Thyroid gland (tissue), 4 donors: ENCODE data around the gene EFNA2. TPM values are rescaled to one million over a fixed set of nuclear protein-coding genes. Genes with fewer than 3 reads are reported as not detected.
A peak's percentile ranks its signal among the peaks of the same experiment; 100 is the strongest.

Source experiments
- DNase-seq, 2 donors: peaks; one replicate each; pipeline ENCODE4 v3.0.0-alpha.2; 2019
- H3K27ac ChIP-seq, 3 donors: fragments of 200-600 bp; sonication (generic); 1 replicate in 2 of 3; 2 replicates in 1 of 3; pipeline ENCODE4 v1.5.1; 2016 to 2019; ENCODE audit warnings: mild to moderate bottlenecking in 1 of 3, moderate library complexity in 1 of 3
- H3K27me3 ChIP-seq: fragments of 200-600 bp; sonication (generic); one replicate; pipeline ENCODE4 v1.5.1; 2019
- H3K36me3 ChIP-seq, 2 donors: fragments of 200-600 bp; sonication (generic); one replicate each; pipeline ENCODE4 v1.5.1; 2016 to 2019
- H3K4me1 ChIP-seq, 2 donors: fragments of 200-600 bp; sonication (generic); one replicate each; pipeline ENCODE4 v1.5.1; 2017 to 2019
- H3K4me3 ChIP-seq, 3 donors: fragments of 200-600 bp; sonication (generic); replicated peaks in 1 of 3; 1 replicate in 2 of 3; 2 replicates in 1 of 3; pipeline ENCODE4 v1.5.1; 2016; ENCODE audit warnings: mild to moderate bottlenecking in 1 of 3
- H3K9me3 ChIP-seq: fragments of 200-600 bp; sonication (generic); one replicate; pipeline ENCODE4 v1.5.1; 2017
- POLR2A ChIP-seq, 2 donors: fragments of 450-650 bp; IDR thresholded peaks; one replicate each; pipeline ENCODE4 v1.6.1; 2017; ENCODE audit warnings: antibody characterized with exemption in 2 of 2, mild to moderate bottlenecking in 2 of 2, moderate library complexity in 1 of 2
- WGBS, 2 donors: methylation state at CpG; one replicate each; pipeline ENCODE4 v1.1.5; 2017; 5-methylcytosine and 5-hydroxymethylcytosine counted together
- intact Hi-C: fragments of 100-400 bp; cut with DNase I; formaldehyde crosslinking; loops from one replicate; pipeline ENCODE4 v1.15.1; 2023
- total RNA-seq, 4 donors: library from RNA; depleted of rRNA; stranded (reverse); fragments of >200 nt; gene quantifications; one replicate each; pipeline ENCODE4 v1.2.3, GENCODE V29; 2016
- TF ChIP-seq, protein P1 (sequence below), 6 experiments: fragments of 200-600 bp in 3 of 6; fragments of 450-650 bp in 3 of 6; sonication (generic) in 3 of 6; IDR thresholded peaks; one replicate each; pipeline ENCODE4 v1.5.1; 2016 to 2019; ENCODE audit warnings: antibody characterized with exemption in 6 of 6, mild to moderate bottlenecking in 2 of 6, inconsistent platforms in 1 of 6, moderate library complexity in 1 of 6

The EFNA2 gene
- total RNA-seq, 4 donors from 2014 or later, result not detected

GRCh38 chr19:1247748-1248138 lies 37.9 kb upstream of the EFNA2 start:
- peak overlapping the region; percentile 96 to 100 (median 99) for H3K27ac ChIP-seq
- no peak for DNase-seq
- H3K9me3 ChIP-seq, result no peaks in the 10 kb centered on the region
- H3K36me3 ChIP-seq, result peaks cover 16% of the 10 kb centered on the region in 2 donors
- no peak for TF ChIP-seq POLR2A (IDR thresholded peaks at IDR 0.05)
- TF ChIP-seq, protein P1, sequence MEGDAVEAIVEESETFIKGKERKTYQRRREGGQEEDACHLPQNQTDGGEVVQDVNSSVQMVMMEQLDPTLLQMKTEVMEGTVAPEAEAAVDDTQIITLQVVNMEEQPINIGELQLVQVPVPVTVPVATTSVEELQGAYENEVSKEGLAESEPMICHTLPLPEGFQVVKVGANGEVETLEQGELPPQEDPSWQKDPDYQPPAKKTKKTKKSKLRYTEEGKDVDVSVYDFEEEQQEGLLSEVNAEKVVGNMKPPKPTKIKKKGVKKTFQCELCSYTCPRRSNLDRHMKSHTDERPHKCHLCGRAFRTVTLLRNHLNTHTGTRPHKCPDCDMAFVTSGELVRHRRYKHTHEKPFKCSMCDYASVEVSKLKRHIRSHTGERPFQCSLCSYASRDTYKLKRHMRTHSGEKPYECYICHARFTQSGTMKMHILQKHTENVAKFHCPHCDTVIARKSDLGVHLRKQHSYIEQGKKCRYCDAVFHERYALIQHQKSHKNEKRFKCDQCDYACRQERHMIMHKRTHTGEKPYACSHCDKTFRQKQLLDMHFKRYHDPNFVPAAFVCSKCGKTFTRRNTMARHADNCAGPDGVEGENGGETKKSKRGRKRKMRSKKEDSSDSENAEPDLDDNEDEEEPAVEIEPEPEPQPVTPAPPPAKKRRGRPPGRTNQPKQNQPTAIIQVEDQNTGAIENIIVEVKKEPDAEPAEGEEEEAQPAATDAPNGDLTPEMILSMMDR (IDR thresholded peaks at IDR 0.05), result no peak
- H3K4me1 ChIP-seq, result peaks cover 58 to 74% of the 10 kb centered on the region in 2 donors
- intact Hi-C loops, result no loop called here
- no peaks in the 10 kb centered on the region for H3K27me3 ChIP-seq
- 93 to 97% methylated on average over 4 to 5 of the region's 8 CpGs for WGBS, 2 donors
- H3K4me3 ChIP-seq, result peak overlapping the region in 1 of 3 donors; percentile 79

- peak; percentile 79 to 96 for TF ChIP-seq POLR2A (IDR thresholded peaks at IDR 0.05)
- TF ChIP-seq, protein P1 (IDR thresholded peaks at IDR 0.05), result peak in 2 of 6 experiments; percentile 4 to 5
- DNase-seq, result peak; percentile 82 to 85
- Histone ChIP-seq H3K4me1 (peaks cover 62 to 74% of the 10 kb centered on the region in 2 donors), H3K4me3 (peak within 1 kb of the TSS; percentile 59 to 87 (median 79)), H3K36me3 (peaks cover 16% of the 10 kb centered on the region in 2 donors), H3K9me3 (no peaks in the 10 kb centered on the region), H3K27ac (peak within 1 kb of the TSS; percentile 96 to 100 (median 99)), H3K27me3 (no peaks in the 10 kb centered on the region)
- intact Hi-C loops, result no loop called here
- 2% methylated on average over 11 of the region's 60 CpGs; no CpG with 5 or more reads in 1 of the 2 donors for WGBS, 2 donors
These were observed 37.4 kb upstream of the EFNA2 start, which contains the start of gene MIDN for GRCh38 chr19:1248139-1248785. MIDN (plus strand) TSS chr19:1248583; CDS start chr19:1250297, 1,714 bp downstream.

DNA sequence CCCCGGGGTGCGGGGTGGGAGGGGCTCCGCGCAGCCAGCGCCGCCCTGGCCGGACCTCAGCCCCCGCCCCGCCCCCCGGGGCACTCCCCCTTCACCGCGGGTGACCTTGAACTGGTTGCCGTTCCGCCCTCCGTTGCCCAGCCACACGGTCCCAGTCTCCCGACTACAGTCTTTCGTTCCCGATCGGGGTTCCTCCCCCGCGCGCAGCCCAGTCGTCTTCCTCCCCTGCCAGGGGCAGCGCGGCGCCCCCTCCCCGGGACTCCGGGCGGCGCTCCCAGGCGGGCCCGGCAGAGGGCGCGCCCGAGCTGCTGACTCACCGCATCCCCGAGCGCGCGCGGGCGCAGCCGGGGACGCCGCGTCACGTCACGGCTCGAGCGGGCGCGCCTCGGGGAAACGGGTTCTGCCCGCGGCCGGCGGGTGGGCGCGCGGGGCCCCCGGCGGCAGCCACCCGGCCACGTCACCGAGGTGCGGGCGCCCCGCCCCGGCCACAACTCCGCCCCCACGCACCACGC lies 36.8 kb upstream of the EFNA2 start:
- peak; percentile 81 to 83 for DNase-seq
- Histone ChIP-seq H3K4me3 (peak overlapping the region; percentile 59 to 87 (median 79)), H3K27ac (peak overlapping the region; percentile 96 to 100 (median 99)), H3K36me3 (peaks cover 18 to 19% of the 10 kb centered on the region in 2 donors), H3K4me1 (peaks cover 65 to 74% of the 10 kb centered on the region in 2 donors), H3K9me3 (no peaks in the 10 kb centered on the region), H3K27me3 (no peaks in the 10 kb centered on the region)
- WGBS, 2 donors, result 0% methylated on average over 7 of the region's 74 CpGs; no CpG with 5 or more reads in 1 of the 2 donors
- intact Hi-C loops, result no loop called here
- no peak for TF ChIP-seq POLR2A (IDR thresholded peaks at IDR 0.05)
- TF ChIP-seq, protein P1 (IDR thresholded peaks at IDR 0.05), result peak; percentile 45 to 97 (median 86)

- Histone ChIP-seq H3K36me3 (peaks cover 24 to 25% of the 10 kb centered on the region in 2 donors), H3K4me3 (peak overlapping the region; percentile 59 to 83 (median 62)), H3K9me3 (no peaks in the 10 kb centered on the region), H3K4me1 (peaks cover 65 to 74% of the 10 kb centered on the region in 2 donors), H3K27ac (peak overlapping the region; percentile 98 to 100 (median 99)), H3K27me3 (no peaks in the 10 kb centered on the region)
- DNase-seq, result peak; percentile 93 to 96
- TF ChIP-seq, protein P1 (IDR thresholded peaks at IDR 0.05), result no peak
- TF ChIP-seq POLR2A (IDR thresholded peaks at IDR 0.05), result peak; percentile 70 to 77
- intact Hi-C loops, result no loop called here
- 1% methylated on average over 38 of the region's 102 CpGs; no CpG with 5 or more reads in 1 of the 2 donors for whole genome bisulfite sequencing, 2 donors
These were observed 36.2 kb upstream of the EFNA2 start for GRCh38 chr19:1249298-1249989.
